GM12878 (cell line): ENCODE results near the gene FOXO1. TPM values are rescaled to one million over a fixed set of nuclear protein-coding genes. Genes with fewer than 3 reads are reported as not detected.

Experiments
- GATAD2B ChIP-seq: fragments of 450-650 bp; conservative IDR thresholded peaks from 2 replicates; pipeline ENCODE4 v1.6.1; 2017; ENCODE audit warnings: low read depth, mild to moderate bottlenecking, moderate library complexity
- HDAC6 ChIP-seq: fragments of 200-600 bp; sonication (generic); IDR thresholded peaks from one replicate; pipeline ENCODE4 v1.8.0; 2017; ENCODE audit warnings: antibody characterized with exemption; ENCODE audit not compliant: unreplicated experiment
- IKZF1 ChIP-seq: fragments of 450-650 bp; conservative IDR thresholded peaks from 2 replicates; pipeline ENCODE4 v1.6.1; 2017; ENCODE audit warnings: antibody characterized with exemption, mild to moderate bottlenecking
- MTA3 ChIP-seq: IDR thresholded peaks from 2 replicates; pipeline ENCODE4 v1.6.1; 2012; ENCODE audit warnings: low read length, inconsistent platforms, borderline replicate concordance
- MYC ChIP-seq: IDR thresholded peaks from 2 replicates; pipeline ENCODE4 v1.6.1; 2011; ENCODE audit warnings: mild to moderate bottlenecking, low read length, moderate library complexity, inconsistent platforms; ENCODE audit not compliant: insufficient read depth, insufficient replicate concordance, insufficient read length, severe bottlenecking
- POLR2A ChIP-seq: IDR thresholded peaks from 2 replicates; pipeline ENCODE4 v1.6.1; 2011; ENCODE audit warnings: low read depth, mild to moderate bottlenecking, low read length
- RAD21 ChIP-seq: IDR thresholded peaks from 2 replicates; pipeline ENCODE4 v1.6.1; 2011; ENCODE audit warnings: mild to moderate bottlenecking, low read depth, low read length, moderate library complexity; ENCODE audit not compliant: insufficient read depth
- RELA ChIP-seq: fragments of 450-650 bp; IDR thresholded peaks from 2 replicates; pipeline ENCODE4 v1.8.0; 2014; ENCODE audit warnings: borderline replicate concordance; ENCODE audit not compliant: partially characterized antibody
- SREBF2 ChIP-seq: IDR thresholded peaks from 2 replicates; pipeline ENCODE4 v1.6.1; 2012; ENCODE audit warnings: mild to moderate bottlenecking, low read length
- ZBED1 ChIP-seq: IDR thresholded peaks from 2 replicates; pipeline ENCODE4 v1.6.1; 2016; ENCODE audit warnings: borderline replicate concordance
- ZNF217 ChIP-seq: fragments of 450-650 bp; IDR thresholded peaks from 2 replicates; pipeline ENCODE4 v1.6.1; 2017; ENCODE audit warnings: antibody characterized with exemption, mild to moderate bottlenecking
- ZZZ3 ChIP-seq: IDR thresholded peaks from 2 replicates; pipeline ENCODE4 v1.6.1; 2011; ENCODE audit warnings: low read depth; ENCODE audit not compliant: control insufficient read depth, insufficient read length
- polyA plus RNA-seq, 11 experiments: library from polyadenylated mRNA; depleted of rRNA in 4 of 11; unstranded in 6 of 11; stranded (reverse) in 5 of 11; fragments of >200 nt; fragmentation: Nextera tagmentation in 4 of 11; fragmentation: Illumina TruSeq in 1 of 11; extraction: Ambion mirVana in 4 of 11; extraction: Trizol in 1 of 11; gene quantifications; 1 replicate in 1 of 11; 2 replicates in 10 of 11; pipeline versions ENCODE4 v1.2.1 to v1.2.3, GENCODE V29; 2011 to 2016; ENCODE audit warnings: inconsistent platforms in 2 of 11, missing spikeins in 2 of 11, low read depth in 1 of 11
- total RNA-seq, 4 experiments: library from RNA; depleted of rRNA in 3 of 4; stranded (reverse); fragments of >200 nt in 3 of 4; fragmentation: Illumina TruSeq in 1 of 4; extraction: Trizol in 1 of 4; gene quantifications; 2 replicates each; pipeline versions ENCODE4 v1.2.1 to v1.2.3, GENCODE V29; 2013 to 2021
- TF ChIP-seq, protein P1 (sequence below): fragments of 450-650 bp; IDR thresholded peaks from 2 replicates; pipeline ENCODE4 v1.6.1; 2016; ENCODE audit warnings: mild to moderate bottlenecking, moderate library complexity, borderline replicate concordance
- TF ChIP-seq, protein P2 (sequence below): fragments of 450-650 bp; formaldehyde crosslinking; IDR thresholded peaks from 2 replicates; pipeline ENCODE4 v1.4.0; 2022; ENCODE audit warnings: mild to moderate bottlenecking, moderate library complexity
- TF ChIP-seq, protein P3 (sequence below): IDR thresholded peaks from 2 replicates; pipeline ENCODE4 v1.6.1; 2011; ENCODE audit warnings: low read depth, low read length, improper control_type of control experiment, borderline replicate concordance
- TF ChIP-seq, protein P4 (sequence below): fragments of 450-650 bp; formaldehyde crosslinking; IDR thresholded peaks from 2 replicates; pipeline ENCODE4 v1.5.0; 2022; ENCODE audit warnings: mild to moderate bottlenecking, missing genetic modification characterization

The FOXO1 gene
- total and polyA plus RNA-seq, 10 of the 15 experiments (the other 5 are each of a cell fraction or from before 2014, with no cell fraction given), result 0.58 to 8.3 (median 0.88) TPM

DNA sequence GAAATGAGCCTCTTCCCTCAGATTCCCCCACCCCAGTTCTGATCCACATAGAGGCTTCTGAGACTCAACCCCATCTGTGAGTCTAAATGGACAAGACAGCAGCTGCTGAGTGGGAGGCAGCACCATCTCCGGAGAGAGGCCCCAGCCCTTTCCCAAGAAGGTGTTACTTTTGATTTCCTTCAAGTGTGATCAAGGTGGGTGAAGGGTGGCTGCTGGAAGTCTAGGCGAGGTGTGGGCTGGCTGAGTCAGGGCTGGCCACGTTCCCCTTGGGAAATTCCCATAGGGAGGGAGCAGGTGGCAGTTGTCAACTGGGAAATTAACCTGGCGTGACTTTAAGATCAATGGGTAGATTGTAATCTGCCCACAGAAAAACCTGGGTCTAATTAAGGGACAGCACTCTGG lies 148.0 kb downstream of the FOXO1 start (continued):
- TF ChIP-seq, protein P1, sequence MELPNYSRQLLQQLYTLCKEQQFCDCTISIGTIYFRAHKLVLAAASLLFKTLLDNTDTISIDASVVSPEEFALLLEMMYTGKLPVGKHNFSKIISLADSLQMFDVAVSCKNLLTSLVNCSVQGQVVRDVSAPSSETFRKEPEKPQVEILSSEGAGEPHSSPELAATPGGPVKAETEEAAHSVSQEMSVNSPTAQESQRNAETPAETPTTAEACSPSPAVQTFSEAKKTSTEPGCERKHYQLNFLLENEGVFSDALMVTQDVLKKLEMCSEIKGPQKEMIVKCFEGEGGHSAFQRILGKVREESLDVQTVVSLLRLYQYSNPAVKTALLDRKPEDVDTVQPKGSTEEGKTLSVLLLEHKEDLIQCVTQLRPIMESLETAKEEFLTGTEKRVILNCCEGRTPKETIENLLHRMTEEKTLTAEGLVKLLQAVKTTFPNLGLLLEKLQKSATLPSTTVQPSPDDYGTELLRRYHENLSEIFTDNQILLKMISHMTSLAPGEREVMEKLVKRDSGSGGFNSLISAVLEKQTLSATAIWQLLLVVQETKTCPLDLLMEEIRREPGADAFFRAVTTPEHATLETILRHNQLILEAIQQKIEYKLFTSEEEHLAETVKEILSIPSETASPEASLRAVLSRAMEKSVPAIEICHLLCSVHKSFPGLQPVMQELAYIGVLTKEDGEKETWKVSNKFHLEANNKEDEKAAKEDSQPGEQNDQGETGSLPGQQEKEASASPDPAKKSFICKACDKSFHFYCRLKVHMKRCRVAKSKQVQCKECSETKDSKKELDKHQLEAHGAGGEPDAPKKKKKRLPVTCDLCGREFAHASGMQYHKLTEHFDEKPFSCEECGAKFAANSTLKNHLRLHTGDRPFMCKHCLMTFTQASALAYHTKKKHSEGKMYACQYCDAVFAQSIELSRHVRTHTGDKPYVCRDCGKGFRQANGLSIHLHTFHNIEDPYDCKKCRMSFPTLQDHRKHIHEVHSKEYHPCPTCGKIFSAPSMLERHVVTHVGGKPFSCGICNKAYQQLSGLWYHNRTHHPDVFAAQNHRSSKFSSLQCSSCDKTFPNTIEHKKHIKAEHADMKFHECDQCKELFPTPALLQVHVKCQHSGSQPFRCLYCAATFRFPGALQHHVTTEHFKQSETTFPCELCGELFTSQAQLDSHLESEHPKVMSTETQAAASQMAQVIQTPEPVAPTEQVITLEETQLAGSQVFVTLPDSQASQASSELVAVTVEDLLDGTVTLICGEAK, result no peak
- TF ChIP-seq POLR2A (no peak), RELA (peak; percentile 97), RAD21 (no peak), ZZZ3 (no peak), HDAC6 (no peak), SREBF2 (no peak), MTA3 (peak; percentile 31; the same call in 1 of the 2 replicates), GATAD2B (peak; percentile 96), ZNF217 (peak; percentile 77), MYC (no peak), IKZF1 (peak; percentile 100), ZBED1 (no peak)
- TF ChIP-seq, protein P2, sequence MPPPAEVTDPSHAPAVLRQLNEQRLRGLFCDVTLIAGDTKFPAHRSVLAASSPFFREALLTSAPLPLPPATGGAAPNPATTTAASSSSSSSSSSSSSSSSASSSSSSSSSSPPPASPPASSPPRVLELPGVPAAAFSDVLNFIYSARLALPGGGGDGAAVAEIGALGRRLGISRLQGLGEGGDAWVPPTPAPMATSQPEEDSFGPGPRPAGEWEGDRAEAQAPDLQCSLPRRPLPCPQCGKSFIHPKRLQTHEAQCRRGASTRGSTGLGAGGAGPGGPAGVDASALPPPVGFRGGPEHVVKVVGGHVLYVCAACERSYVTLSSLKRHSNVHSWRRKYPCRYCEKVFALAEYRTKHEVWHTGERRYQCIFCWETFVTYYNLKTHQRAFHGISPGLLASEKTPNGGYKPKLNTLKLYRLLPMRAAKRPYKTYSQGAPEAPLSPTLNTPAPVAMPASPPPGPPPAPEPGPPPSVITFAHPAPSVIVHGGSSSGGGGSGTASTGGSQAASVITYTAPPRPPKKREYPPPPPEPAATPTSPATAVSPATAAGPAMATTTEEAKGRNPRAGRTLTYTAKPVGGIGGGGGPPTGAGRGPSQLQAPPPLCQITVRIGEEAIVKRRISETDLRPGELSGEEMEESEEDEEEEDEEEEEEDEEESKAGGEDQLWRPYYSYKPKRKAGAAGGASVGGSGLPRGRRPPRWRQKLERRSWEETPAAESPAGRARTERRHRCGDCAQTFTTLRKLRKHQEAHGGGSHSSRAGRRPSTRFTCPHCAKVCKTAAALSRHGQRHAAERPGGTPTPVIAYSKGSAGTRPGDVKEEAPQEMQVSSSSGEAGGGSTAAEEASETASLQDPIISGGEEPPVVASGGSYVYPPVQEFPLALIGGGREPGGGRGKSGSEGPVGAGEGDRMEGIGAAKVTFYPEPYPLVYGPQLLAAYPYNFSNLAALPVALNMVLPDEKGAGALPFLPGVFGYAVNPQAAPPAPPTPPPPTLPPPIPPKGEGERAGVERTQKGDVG (CRISPR knock-in tag), result no peak
- TF ChIP-seq, protein P3, sequence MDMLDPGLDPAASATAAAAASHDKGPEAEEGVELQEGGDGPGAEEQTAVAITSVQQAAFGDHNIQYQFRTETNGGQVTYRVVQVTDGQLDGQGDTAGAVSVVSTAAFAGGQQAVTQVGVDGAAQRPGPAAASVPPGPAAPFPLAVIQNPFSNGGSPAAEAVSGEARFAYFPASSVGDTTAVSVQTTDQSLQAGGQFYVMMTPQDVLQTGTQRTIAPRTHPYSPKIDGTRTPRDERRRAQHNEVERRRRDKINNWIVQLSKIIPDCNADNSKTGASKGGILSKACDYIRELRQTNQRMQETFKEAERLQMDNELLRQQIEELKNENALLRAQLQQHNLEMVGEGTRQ, result no peak
- TF ChIP-seq, protein P4, sequence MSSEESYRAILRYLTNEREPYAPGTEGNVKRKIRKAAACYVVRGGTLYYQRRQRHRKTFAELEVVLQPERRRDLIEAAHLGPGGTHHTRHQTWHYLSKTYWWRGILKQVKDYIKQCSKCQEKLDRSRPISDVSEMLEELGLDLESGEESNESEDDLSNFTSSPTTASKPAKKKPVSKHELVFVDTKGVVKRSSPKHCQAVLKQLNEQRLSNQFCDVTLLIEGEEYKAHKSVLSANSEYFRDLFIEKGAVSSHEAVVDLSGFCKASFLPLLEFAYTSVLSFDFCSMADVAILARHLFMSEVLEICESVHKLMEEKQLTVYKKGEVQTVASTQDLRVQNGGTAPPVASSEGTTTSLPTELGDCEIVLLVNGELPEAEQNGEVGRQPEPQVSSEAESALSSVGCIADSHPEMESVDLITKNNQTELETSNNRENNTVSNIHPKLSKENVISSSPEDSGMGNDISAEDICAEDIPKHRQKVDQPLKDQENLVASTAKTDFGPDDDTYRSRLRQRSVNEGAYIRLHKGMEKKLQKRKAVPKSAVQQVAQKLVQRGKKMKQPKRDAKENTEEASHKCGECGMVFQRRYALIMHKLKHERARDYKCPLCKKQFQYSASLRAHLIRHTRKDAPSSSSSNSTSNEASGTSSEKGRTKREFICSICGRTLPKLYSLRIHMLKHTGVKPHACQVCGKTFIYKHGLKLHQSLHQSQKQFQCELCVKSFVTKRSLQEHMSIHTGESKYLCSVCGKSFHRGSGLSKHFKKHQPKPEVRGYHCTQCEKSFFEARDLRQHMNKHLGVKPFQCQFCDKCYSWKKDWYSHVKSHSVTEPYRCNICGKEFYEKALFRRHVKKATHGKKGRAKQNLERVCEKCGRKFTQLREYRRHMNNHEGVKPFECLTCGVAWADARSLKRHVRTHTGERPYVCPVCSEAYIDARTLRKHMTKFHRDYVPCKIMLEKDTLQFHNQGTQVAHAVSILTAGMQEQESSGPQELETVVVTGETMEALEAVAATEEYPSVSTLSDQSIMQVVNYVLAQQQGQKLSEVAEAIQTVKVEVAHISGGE (CRISPR knock-in tag), result no peak
